ENCODE data around the gene PCF11.

DNA sequence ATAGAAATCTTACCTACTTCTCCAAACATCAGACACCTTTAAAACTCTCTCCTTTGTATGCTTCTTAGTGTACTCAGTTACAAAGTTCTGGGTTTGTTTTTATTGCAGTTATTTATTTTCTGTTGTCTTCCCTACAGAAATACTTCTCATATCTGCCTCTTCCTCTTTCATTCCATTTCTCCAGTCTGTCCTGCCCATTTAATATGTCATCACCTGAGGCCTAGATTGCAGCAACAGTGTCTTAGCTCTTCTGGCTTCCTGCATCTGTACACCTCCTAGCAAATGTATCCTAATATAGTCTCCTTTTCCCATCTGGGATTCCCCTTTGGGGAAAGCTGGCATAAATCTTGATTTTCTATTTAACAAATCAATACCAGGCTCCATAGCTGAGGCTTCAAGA is 34.9 kb upstream of the PCF11 start:
- TF ChIP-seq, protein P1, sequence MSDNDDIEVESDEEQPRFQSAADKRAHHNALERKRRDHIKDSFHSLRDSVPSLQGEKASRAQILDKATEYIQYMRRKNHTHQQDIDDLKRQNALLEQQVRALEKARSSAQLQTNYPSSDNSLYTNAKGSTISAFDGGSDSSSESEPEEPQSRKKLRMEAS (CRISPR knock-in tag; IDR thresholded peaks at IDR 0.05): no peak
- TF ChIP-seq, protein P2, sequence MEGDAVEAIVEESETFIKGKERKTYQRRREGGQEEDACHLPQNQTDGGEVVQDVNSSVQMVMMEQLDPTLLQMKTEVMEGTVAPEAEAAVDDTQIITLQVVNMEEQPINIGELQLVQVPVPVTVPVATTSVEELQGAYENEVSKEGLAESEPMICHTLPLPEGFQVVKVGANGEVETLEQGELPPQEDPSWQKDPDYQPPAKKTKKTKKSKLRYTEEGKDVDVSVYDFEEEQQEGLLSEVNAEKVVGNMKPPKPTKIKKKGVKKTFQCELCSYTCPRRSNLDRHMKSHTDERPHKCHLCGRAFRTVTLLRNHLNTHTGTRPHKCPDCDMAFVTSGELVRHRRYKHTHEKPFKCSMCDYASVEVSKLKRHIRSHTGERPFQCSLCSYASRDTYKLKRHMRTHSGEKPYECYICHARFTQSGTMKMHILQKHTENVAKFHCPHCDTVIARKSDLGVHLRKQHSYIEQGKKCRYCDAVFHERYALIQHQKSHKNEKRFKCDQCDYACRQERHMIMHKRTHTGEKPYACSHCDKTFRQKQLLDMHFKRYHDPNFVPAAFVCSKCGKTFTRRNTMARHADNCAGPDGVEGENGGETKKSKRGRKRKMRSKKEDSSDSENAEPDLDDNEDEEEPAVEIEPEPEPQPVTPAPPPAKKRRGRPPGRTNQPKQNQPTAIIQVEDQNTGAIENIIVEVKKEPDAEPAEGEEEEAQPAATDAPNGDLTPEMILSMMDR (IDR thresholded peaks at IDR 0.05): no peak
- TF ChIP-seq, protein P3, sequence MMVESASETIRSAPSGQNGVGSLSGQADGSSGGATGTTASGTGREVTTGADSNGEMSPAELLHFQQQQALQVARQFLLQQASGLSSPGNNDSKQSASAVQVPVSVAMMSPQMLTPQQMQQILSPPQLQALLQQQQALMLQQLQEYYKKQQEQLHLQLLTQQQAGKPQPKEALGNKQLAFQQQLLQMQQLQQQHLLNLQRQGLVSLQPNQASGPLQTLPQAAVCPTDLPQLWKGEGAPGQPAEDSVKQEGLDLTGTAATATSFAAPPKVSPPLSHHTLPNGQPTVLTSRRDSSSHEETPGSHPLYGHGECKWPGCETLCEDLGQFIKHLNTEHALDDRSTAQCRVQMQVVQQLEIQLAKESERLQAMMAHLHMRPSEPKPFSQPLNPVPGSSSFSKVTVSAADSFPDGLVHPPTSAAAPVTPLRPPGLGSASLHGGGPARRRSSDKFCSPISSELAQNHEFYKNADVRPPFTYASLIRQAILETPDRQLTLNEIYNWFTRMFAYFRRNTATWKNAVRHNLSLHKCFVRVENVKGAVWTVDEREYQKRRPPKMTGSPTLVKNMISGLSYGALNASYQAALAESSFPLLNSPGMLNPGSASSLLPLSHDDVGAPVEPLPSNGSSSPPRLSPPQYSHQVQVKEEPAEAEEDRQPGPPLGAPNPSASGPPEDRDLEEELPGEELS (CRISPR knock-in tag; IDR thresholded peaks at IDR 0.05): no peak
- TF ChIP-seq SMAD4 (CRISPR knock-in tag; IDR thresholded peaks at IDR 0.05): no peak
- no peak for TF ChIP-seq ZNF121 (CRISPR knock-in tag; IDR thresholded peaks at IDR 0.05)
- TF ChIP-seq, protein P4, sequence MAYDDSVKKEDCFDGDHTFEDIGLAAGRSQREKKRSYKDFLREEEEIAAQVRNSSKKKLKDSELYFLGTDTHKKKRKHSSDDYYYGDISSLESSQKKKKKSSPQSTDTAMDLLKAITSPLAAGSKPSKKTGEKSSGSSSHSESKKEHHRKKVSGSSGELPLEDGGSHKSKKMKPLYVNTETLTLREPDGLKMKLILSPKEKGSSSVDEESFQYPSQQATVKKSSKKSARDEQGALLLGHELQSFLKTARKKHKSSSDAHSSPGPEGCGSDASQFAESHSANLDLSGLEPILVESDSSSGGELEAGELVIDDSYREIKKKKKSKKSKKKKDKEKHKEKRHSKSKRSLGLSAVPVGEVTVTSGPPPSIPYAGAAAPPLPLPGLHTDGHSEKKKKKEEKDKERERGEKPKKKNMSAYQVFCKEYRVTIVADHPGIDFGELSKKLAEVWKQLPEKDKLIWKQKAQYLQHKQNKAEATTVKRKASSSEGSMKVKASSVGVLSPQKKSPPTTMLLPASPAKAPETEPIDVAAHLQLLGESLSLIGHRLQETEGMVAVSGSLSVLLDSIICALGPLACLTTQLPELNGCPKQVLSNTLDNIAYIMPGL (CRISPR knock-in tag; IDR thresholded peaks at IDR 0.05): no peak
- no peak for TF ChIP-seq MXD4 (CRISPR knock-in tag; IDR thresholded peaks at IDR 0.05; ENCODE audit: borderline replicate concordance)
- TF ChIP-seq, protein P5, sequence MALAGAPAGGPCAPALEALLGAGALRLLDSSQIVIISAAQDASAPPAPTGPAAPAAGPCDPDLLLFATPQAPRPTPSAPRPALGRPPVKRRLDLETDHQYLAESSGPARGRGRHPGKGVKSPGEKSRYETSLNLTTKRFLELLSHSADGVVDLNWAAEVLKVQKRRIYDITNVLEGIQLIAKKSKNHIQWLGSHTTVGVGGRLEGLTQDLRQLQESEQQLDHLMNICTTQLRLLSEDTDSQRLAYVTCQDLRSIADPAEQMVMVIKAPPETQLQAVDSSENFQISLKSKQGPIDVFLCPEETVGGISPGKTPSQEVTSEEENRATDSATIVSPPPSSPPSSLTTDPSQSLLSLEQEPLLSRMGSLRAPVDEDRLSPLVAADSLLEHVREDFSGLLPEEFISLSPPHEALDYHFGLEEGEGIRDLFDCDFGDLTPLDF (CRISPR knock-in tag; IDR thresholded peaks at IDR 0.05): no peak
- TF ChIP-seq, protein P6, sequence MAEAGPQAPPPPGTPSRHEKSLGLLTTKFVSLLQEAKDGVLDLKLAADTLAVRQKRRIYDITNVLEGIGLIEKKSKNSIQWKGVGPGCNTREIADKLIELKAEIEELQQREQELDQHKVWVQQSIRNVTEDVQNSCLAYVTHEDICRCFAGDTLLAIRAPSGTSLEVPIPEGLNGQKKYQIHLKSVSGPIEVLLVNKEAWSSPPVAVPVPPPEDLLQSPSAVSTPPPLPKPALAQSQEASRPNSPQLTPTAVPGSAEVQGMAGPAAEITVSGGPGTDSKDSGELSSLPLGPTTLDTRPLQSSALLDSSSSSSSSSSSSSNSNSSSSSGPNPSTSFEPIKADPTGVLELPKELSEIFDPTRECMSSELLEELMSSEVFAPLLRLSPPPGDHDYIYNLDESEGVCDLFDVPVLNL (CRISPR knock-in tag; IDR thresholded peaks at IDR 0.05; ENCODE audit: borderline replicate concordance, low read depth): no peak
- TF ChIP-seq JUN (CRISPR knock-in tag; IDR thresholded peaks at IDR 0.05): no peak
- TF ChIP-seq FOXK1 (CRISPR knock-in tag; IDR thresholded peaks at IDR 0.05): no peak
- no peak for TF ChIP-seq TEAD4 (CRISPR knock-in tag; IDR thresholded peaks at IDR 0.05)
- no peak for TF ChIP-seq ZNF232 (CRISPR knock-in tag; IDR thresholded peaks at IDR 0.05)
